GM19351 (cell line): ENCODE results near the gene ZNF417.
A peak's percentile ranks its signal among the peaks of the same experiment; 100 is the strongest.
"Not testable (repeated sequence)": the region's sequence is repeated elsewhere in the genome, so short reads cannot be mapped to it uniquely, and the experiment has no call there.

ENCODE experiments used
- ATAC-seq: cut with Tn5 transposase; IDR thresholded peaks from one replicate; pipeline ENCODE4 v1.9.1; 2021; ENCODE audit warnings: mild to moderate bottlenecking, moderate library complexity; ENCODE audit not compliant: unreplicated experiment

The ZNF417 gene

DNA sequence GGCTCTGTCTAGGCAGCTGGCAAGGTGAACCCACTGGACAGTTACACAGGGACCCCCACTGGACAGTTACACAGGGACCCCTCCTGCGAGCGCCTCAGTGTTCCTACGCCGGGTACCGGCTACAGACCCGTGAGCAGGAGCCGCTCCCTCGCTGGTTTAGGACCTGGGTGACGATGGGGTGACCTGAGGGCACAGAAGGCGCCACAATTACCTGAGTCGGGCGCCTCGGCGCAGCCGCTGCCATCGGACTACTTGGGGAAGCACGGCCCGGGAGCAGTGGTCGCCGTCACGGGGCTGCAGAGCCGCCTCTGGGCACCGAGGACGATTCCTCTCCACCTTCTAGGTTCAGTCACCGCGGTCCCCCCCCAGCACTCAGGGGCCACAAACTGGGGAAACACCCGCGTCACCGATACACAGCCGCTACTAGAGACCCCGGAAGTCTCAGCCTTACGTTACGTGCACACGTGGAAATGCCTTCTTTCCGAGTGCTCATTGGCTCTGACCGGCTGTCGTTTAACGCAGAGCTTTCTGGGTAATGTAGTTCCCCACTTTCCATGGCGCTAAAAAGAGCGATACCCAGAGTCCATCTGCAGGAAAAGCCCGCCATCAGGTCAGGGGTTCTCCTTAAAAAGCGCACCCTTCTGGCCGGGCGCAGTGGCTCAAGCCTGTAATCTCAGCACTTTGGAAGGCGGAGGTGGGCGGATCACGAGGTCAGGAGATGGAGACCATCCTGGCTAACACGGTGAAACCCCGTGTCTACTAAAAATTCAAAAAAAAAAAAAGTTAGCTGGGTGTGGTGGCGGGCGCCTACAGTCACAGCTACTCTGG, at the start of gene ZNF417:
TSS of gene ZNF417 (minus strand) at position 425 of the 828 bp plus-strand sequence. CDS start at position 244, 181 bp downstream.
- ATAC-seq, result peak; percentile 98

DNA sequence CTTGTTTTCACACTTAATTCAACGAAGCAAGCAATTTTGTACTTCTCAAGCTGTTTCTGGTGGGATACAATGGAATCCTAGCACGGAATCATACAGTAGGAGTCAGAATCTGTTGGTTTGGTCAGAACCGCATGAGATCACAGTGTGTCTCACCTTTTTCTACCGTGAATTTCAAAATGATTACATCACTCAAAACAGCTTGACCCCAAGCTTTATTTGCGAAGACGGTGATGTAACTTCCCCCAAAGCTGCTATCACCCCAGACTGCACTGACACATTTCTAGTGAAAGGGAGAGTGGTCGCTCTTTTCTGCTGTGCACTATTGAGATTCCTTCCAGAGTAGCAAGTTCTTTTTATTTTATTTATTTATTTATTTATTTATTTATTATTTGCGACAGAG, 48.4 kb upstream of the ZNF417 start:
- no peak for ATAC-seq

DNA sequence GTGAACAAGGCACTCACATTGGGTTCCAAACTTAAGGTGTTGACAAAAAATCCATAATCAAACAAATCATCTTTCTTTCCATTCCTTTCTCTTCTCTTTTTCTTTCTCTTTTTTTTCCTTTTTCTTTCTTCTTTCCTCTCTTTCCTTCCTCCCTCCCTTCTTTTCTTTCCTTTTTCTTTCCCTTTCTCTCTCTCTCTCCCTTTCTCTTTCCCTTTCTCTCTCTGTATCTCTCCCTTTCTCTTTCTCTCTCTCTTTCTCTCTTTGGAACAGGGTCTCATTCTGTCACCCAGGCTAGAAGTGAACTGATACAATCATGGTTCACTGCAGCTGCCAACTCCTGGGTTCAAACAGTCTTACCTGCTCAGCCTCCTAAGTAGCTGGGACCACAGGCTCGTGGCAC, 45.4 kb upstream of the ZNF417 start:
- ATAC-seq, result no peak

DNA sequence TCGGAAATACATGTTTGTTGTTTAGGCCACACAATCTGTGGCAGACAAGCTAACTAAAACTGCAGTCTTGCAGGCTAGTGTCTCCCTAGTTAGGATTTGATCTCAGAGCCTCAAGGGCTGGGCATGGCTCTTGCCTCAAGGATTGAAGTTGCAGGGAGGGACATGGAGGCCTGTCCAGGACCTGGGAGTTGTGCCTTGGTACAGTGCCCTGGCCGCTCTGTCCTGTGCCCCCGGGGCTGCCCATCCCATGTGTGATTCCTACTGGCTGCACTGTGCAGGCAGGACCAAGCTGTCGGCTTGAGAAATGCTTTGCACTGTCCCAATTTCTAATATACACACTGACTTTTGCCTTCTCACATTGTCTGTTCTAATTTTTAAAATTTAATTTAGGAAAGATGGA, 38.6 kb upstream of the ZNF417 start:
- no peak for ATAC-seq

DNA sequence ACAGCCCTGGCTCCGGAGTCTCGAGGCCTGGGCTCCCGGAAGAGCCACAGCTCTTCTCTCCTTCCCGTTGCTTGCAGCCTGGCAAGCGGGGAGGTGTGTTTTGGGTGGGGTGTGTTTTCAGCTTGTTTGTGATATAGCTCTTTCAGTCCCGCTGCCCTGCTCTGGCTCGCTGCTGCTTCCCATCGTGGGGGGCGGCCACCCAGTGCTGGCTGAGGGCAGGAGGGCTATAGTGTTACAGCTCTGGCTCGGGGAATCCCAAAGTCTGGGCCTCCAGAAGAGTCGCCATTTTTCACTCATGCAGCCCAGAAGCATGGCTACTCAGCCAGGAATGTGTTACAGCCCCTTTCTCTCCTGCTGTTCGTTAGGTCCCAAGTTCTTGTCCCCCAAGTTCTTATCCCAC, 33.3 kb upstream of the ZNF417 start:
- ATAC-seq, result no peak

DNA sequence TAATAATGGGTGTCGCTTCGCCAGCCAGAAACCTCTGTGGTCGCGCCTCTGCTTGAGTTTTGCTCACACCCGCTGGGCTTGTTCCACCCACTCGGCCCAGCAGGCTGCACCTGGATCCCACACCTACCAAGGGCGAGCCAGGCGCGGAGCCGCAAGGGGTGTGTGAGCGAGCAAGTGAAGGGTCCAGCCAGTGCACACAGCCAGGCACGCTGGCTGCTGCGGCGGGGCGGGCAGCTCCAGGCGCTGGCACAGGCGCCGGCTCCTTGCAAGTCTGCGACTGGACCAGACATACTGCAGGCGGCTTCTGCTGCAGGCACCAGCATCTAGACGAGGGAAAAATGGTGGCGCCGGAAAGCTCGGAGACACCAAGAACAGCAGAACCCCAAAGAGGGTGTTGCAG, 32.9 kb upstream of the ZNF417 start:
- ATAC-seq, result no peak

DNA sequence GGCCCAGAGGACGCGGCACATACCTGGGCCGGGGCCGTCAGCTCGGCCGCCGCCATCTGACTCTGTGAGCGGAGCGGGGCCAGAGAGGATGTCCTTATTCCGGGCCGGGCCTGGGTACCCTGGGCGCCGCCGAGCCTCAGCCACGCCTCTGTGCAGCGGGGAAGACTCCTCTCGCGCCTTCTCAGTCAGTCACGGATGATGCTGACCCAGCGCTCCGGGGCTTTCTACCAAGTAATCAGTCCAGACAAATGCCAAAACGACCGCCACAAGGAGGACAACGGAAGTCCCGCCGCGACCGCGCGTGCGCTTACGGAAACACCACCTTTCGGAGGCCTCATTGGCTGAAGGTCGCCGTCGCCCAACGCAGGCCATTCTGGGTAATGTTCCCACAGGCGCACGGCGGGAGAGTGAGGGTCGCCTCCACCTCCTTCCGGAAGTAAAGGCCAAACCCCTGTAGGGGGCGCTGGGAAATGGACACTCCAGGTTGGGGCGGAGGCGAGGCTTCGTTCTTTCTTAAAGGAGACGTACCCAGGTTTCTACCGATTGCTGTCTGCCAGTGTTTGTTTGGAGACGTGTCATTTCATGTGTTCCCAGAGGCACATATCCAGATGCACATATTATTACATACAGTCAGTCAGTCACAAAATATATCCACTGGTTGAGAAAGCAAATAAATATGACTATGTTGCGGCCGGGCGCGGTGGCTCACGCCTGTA, 31.2 kb upstream of the ZNF417 start, which contains the start of gene ZNF256:
TSS of gene ZNF256 (minus strand) at position 288 of the 716 bp plus-strand sequence. CDS start at position 56, 232 bp downstream.
- ATAC-seq, result peak; percentile 93

DNA sequence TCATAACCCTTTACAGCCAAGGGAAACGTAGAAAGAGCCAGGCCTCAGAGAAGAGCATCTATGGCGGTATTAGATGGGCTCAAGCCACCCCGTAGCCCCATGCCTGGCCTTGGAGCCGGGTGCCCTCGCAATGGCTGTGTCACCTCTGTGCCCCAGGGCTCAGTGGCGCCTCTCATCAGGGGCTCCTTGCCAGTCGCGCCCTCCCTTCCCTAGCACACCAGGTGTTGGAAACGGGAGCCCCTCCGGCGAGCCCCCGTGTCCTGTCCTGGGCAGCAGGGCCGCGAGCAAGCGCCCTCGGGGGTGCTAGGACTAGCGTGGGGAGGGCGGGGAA, 30.7 kb upstream of the ZNF417 start:
- no peak for ATAC-seq

DNA sequence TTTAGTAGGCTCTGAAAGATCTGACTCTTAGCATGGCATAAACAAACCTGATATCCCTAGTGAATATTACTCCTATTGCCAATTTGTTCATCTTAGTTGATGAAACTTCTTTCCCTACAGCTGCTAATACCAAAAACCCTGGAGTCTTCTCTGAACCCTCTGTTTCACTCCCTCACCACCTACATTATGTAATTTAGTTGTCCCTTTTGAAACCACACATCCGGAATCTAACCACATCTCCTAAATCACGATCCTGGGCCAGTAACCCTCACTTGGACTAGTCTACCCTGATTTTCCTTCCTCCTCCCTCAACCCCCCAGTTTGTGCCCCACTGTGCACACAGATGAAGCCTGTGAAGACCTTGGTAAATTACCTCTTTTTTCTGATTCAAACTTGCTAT, 29.9 kb upstream of the ZNF417 start:
- no peak for ATAC-seq

DNA sequence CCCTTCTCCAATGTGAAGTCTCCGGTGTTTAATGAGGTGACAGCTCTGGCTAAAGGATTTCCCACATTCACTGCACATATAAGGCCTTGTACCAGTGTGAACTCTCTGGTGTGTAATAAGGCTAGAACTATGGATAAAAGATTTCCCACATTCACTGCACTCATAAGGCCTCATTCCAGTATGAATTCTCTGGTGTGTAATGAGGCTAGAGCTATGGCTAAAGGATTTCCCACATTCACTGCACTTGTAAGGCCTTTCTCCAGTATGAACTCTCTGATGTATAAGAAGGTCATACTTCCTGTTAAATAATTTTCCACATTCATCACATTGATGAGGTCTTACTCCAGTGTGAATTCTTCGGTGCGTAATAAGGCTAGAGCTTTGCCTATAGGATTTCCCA, 25.2 kb upstream of the ZNF417 start:
- ATAC-seq, result no peak

DNA sequence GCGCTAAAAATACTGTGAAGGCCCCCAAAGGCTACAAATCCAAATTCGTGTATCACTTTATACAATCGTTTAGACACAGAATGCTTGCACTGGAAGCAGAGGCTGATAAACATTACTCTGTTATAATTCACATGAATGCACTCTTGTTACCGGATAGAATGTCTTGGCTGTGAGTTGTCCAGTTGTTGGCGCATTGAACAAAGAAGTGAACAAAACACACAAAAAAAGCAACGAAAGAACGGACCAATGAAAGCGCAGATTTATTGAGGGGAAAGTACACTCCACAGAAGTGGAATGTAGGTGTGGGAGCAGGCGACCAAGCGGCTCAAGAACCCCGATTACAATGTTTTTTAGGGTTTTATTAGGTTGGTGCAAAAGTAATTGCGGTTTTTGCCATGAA, 19.3 kb upstream of the ZNF417 start:
- ATAC-seq, result no peak

DNA sequence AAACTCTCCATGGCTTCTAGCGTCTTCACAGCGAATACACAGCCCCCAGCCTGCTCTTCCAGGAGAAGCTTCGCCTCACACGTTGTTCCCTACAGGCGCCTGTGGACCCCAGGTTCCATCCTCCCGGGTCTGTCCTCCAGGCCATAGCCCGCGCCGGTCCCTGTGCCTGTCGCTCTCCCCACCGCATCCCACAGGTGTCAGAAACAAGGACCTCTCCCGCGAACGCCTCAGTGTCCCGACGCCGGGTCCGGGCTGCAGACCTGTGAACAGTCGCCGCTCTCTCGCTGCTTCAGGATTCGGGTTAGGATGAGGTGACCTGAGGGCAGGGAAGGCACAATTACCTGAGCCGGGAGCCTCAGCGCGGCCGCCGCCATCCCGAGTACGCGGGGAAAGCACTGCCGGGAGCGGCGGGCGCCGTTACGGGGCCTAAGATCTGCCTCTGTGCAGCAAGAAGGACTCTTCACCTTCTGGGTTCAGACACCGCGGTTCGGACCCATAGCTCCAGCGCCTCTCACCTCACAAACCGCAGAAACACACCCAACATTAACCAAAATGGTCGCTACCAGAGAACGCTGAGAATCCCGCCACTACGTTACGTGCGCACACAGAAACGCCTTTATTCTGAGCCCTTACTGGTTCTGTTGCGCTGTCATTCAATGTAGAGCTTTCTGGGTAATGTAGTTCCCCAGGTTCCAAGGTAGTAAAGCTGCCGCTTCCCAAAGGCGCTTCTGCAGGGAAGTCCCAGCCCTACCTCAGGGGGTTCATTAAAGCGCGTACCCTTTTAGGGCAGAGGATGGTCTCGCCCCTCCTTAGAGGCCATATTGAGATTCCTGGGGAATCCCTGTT, 18.7 kb upstream of the ZNF417 start, which contains the start of gene ZNF418:
TSS of gene ZNF418 (minus strand) at position 583 of the 846 bp plus-strand sequence. CDS start 1,580 bp downstream, outside the sequence.
- ATAC-seq, result no peak

DNA sequence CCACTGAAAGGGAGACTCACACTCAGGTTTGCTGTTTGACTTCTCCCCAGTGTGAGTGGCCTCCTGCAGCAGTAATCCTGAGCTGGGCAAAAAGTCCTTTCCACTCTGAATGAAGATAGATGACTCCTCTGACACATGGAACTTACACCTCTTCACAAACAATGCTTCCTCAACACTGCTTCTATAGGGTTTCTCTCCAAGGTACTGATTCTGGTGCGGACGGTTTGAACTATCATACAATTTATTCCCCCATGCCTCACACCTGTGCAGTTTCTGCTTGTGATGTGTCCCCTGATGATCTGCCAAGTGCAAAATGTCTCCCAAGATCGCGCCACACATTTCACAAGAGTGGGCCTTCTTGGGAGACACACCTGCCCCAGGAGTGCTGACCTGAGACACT, 11.2 kb upstream of the ZNF417 start:
- ATAC-seq, result no peak

DNA sequence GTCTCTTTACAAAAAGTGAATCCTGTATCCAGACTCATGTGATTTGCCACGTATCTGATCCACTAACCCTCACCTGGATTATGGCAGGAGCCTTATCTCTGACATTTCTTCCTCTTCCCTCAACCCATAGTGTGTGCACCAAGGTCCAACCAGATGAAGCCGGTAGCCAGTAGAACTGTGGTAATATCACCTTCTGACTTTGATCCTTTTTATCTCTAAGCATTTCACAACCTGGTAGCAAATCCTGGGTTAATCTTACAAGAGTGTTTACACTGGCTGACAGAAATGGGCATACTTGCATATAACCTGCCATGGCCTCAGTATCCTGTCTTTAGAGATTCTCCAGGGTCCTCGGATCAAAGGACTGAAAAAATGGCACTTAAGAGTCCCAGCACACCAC, 1.9 kb downstream of the ZNF417 start:
- no peak for ATAC-seq

DNA sequence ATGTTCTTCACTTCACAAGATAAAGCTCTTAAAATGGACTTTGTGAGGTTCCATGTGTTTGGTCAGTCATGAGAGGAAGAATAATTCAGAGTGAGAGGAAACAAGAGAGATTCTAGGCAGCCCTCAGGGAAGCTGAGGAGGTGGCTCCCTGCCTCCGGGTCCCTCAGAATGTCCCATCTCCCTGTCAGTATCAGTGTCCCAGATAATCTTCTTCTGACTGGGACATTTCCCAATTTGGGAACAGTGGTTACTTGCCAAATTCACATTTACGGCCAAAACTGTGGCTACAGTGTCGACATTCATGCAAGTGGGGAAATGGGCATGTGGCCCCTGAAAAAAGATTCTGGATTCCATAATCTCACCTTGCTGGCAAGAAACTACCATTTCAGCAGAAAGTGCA, 9.0 kb downstream of the ZNF417 start:
- ATAC-seq, result no peak

DNA sequence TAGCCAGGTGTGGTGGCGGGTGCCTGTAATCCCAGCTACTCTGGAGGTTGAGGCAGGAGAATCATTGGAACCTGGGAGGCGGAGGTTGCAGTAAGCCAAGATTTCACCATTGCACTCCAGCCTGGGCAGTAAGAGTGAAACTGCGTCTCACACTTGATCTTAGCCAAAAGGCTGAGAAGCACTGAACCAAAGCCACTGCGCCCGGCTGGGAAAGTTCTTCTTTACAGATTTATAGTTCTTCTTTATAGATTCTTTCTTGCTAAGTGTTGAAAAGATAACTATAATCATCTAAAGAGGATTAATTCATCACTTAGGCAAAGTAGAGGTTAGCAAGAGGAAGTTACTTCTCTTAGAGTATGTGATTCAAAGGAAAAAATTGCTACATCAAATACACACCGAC, 11.1 kb downstream of the ZNF417 start:
- no peak for ATAC-seq

DNA sequence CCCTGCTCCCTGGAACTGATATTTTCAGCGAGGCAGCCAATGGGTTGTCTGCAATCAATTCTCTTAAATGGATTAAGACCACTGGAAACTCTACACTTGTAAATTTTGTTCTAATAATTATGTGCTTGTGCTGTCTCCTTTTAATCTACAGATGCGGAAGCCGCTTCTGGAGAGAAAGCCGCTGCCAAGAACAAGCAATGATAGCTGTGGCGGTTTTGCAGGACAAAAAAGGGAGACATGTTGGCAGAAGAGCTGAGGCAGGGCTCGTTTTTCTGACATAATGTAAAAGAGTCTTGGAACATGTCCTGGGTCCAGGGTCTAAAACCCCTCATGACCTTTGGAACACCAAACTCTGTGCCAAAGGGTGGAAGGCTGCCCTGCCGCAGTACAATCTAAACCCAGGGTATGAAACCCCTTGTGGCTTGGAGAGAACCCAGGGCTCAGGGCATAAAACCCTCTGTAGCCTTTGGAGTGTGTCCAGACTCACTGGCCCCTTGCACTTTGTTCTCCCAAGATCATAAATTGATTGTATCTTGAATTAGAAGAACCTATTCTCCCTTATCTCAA, 12.7 kb downstream of the ZNF417 start:
- no peak for ATAC-seq

DNA sequence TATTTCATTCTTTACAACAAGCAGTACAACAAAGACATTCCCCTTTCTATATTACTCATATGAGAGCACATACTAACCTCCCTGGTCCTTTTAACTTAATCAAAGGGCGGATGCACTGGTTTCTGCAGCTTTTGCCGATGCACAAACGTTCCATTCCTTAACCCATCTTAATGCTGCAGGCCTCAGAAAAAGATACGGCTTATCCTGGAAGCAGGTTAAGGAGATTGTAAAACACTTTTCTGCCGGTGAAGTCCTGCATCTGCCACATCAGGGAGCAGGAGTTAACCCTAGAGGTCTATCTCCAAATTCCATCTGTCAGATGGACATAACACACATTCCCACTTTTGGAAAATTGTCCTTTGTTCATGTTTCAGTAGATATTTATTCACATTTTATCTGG, 16.1 kb downstream of the ZNF417 start:
- no peak for ATAC-seq

DNA sequence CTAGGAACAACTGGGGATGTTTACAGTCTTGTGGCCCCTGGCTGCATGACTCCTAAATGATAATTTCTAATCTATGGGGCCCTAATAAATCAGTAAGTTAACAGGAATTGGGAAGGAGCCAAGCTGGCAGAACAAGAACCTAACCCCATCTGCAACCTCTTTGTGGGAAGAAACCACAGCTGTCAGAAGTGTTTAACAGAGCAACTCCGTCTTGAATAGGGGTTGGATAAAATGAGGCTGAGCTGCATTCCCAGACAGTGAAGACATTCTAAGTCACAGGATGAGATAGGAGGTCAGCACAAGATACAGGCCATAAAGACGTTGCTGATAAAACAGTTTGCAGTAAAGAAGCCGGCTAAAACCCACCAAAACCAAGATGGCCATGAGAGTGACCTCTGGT, 25.7 kb downstream of the ZNF417 start:
- ATAC-seq, result not testable (repeated sequence)

DNA sequence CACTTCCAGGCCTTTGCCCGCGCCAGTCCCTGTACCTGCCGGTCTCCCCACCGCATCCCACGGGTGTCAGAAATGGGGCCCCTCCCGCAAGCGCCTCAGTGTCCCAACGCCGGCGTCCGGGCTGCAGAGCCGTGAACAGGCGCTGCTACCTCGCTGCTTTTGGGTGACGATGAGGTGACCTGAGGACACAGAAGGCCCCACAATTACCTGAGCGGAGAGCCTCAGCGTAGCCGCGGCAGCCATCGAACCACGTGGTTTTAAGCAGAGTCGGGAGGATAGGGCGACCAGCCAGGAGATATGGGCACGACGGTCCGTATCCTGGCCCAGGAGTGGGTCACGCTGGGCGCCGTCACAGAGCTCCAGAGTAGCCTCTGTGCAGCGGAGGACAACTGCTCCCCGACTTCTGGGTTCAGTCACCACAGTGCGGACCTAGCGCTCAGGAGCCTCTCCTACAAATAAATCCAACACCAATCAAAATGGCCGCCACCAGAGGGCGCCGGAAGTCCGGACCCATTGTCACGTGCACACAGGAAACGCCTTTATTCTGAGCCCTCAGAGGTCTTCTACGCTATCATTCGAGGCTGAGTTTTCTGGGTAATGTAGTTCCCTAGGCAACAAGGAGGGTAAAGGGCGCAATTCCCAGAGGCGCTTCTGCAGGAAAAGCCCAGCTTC, 27.7 kb downstream of the ZNF417 start, which contains the start of gene ZNF814:
TSS of gene ZNF814 (minus strand) at position 478 of the 672 bp plus-strand sequence. CDS start at position 243, 235 bp downstream.
- peak; percentile 86 for ATAC-seq
